ENCODE results near the gene SEMA4F. TPM values are rescaled to one million over a fixed set of nuclear protein-coding genes. Genes with fewer than 3 reads are reported as not detected.

Gene SEMA4F
- total RNA-seq, 1 donor from 2014 or later: 12.5 TPM

GRCh38 chr2:74708883-74709282 lies 54.8 kb downstream of the SEMA4F start:
- H3K4me1 Mint-ChIP-seq (ENCODE audit: low read depth, unreplicated experiment): peaks cover 7% of the 10 kb centered on the region
- Histone ChIP-seq H3K9ac (ENCODE audit: low read length) (no peak overlapping the region), H3K9me3 (ENCODE audit: insufficient read depth, low read depth, low read length) (no peaks in the 10 kb centered on the region), H3K79me2 (ENCODE audit: insufficient read depth, low read length) (no peaks in the 10 kb centered on the region), H3K4me1 (ENCODE audit: insufficient read depth, low read length) (no peaks in the 10 kb centered on the region), H3K4me2 (ENCODE audit: low read length) (no peak overlapping the region), H3K36me3 (ENCODE audit: insufficient read depth, low read length) (no peaks in the 10 kb centered on the region), H4K20me1 (ENCODE audit: insufficient read depth, low read length) (no peaks in the 10 kb centered on the region), H2AFZ (ENCODE audit: low read depth, low read length) (no peak overlapping the region), H3K4me3 (ENCODE audit: insufficient read depth, low read depth, low read length) (no peak overlapping the region), H3K27me3 (ENCODE audit: insufficient read depth, low read length) (no peaks in the 10 kb centered on the region), H3K27ac (ENCODE audit: low read depth, low read length) (no peak overlapping the region)
- H3K36me3 Mint-ChIP-seq (ENCODE audit: low read depth, unreplicated experiment): no peaks in the 10 kb centered on the region
- no peaks in the 10 kb centered on the region for H3K9me3 Mint-ChIP-seq (ENCODE audit: unreplicated experiment)
- DNase-seq (ENCODE audit: low read depth): peak; percentile 73
- H3K27ac Mint-ChIP-seq (ENCODE audit: unreplicated experiment): no peak overlapping the region
- no peak for TF ChIP-seq EZH2 (IDR thresholded peaks at IDR 0.05; ENCODE audit: insufficient read depth, low read length)
- TF ChIP-seq, protein P1, sequence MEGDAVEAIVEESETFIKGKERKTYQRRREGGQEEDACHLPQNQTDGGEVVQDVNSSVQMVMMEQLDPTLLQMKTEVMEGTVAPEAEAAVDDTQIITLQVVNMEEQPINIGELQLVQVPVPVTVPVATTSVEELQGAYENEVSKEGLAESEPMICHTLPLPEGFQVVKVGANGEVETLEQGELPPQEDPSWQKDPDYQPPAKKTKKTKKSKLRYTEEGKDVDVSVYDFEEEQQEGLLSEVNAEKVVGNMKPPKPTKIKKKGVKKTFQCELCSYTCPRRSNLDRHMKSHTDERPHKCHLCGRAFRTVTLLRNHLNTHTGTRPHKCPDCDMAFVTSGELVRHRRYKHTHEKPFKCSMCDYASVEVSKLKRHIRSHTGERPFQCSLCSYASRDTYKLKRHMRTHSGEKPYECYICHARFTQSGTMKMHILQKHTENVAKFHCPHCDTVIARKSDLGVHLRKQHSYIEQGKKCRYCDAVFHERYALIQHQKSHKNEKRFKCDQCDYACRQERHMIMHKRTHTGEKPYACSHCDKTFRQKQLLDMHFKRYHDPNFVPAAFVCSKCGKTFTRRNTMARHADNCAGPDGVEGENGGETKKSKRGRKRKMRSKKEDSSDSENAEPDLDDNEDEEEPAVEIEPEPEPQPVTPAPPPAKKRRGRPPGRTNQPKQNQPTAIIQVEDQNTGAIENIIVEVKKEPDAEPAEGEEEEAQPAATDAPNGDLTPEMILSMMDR (IDR thresholded peaks at IDR 0.05; ENCODE audit: insufficient read depth, low read depth, low read length): no peak
- no peak for FAIRE-seq
- H3K27me3 Mint-ChIP-seq (ENCODE audit: low read depth, unreplicated experiment): peaks cover 5% of the 10 kb centered on the region
- no peak overlapping the region for H3K4me3 Mint-ChIP-seq (ENCODE audit: unreplicated experiment)

- Histone ChIP-seq H3K36me3 (ENCODE audit: insufficient read depth, low read length) (no peaks in the 10 kb centered on the region), H3K4me3 (ENCODE audit: insufficient read depth, low read depth, low read length) (no peak overlapping the region), H2AFZ (ENCODE audit: low read depth, low read length) (no peak overlapping the region), H3K27me3 (ENCODE audit: insufficient read depth, low read length) (no peaks in the 10 kb centered on the region), H3K27ac (ENCODE audit: low read depth, low read length) (no peak overlapping the region), H3K9ac (ENCODE audit: low read length) (no peak overlapping the region), H3K79me2 (ENCODE audit: insufficient read depth, low read length) (no peaks in the 10 kb centered on the region), H3K4me2 (ENCODE audit: low read length) (no peak overlapping the region), H3K4me1 (ENCODE audit: insufficient read depth, low read length) (peaks cover 4% of the 10 kb centered on the region), H4K20me1 (ENCODE audit: insufficient read depth, low read length) (no peaks in the 10 kb centered on the region), H3K9me3 (ENCODE audit: insufficient read depth, low read depth, low read length) (no peaks in the 10 kb centered on the region)
- H3K27ac Mint-ChIP-seq (ENCODE audit: unreplicated experiment): no peak overlapping the region
- H3K4me1 Mint-ChIP-seq (ENCODE audit: low read depth, unreplicated experiment): peaks cover 7% of the 10 kb centered on the region
- TF ChIP-seq, protein P1 (IDR thresholded peaks at IDR 0.05; ENCODE audit: insufficient read depth, low read depth, low read length): no peak
- TF ChIP-seq EZH2 (IDR thresholded peaks at IDR 0.05; ENCODE audit: insufficient read depth, low read length): no peak
- no peak overlapping the region for H3K4me3 Mint-ChIP-seq (ENCODE audit: unreplicated experiment)
- H3K36me3 Mint-ChIP-seq (ENCODE audit: low read depth, unreplicated experiment): no peaks in the 10 kb centered on the region
- H3K27me3 Mint-ChIP-seq (ENCODE audit: low read depth, unreplicated experiment): peaks cover 6% of the 10 kb centered on the region
- no peaks in the 10 kb centered on the region for H3K9me3 Mint-ChIP-seq (ENCODE audit: unreplicated experiment)
- FAIRE-seq: no peak
- no peak for DNase-seq (ENCODE audit: low read depth)
Measured at GRCh38 chr2:74712223-74713053, 58.4 kb downstream of the SEMA4F start.

GRCh38 chr2:74714691-74715080 lies 60.6 kb downstream of the SEMA4F start:
- peak overlapping the region; percentile 67 for H3K4me3 ChIP-seq (ENCODE audit: insufficient read depth, low read depth, low read length)
- H3K27ac Mint-ChIP-seq (ENCODE audit: unreplicated experiment): no peak overlapping the region
- no peaks in the 10 kb centered on the region for H3K9me3 Mint-ChIP-seq (ENCODE audit: unreplicated experiment)
- no peaks in the 10 kb centered on the region for H3K36me3 ChIP-seq (ENCODE audit: insufficient read depth, low read length)
- H2AFZ ChIP-seq (ENCODE audit: low read depth, low read length): peak overlapping the region; percentile 93
- peak overlapping the region; percentile 98 for H3K4me2 ChIP-seq (ENCODE audit: low read length)
- H3K4me3 Mint-ChIP-seq (ENCODE audit: unreplicated experiment): peak overlapping the region; percentile 93
- no peak overlapping the region for H3K9ac ChIP-seq (ENCODE audit: low read length)
- peaks cover 6% of the 10 kb centered on the region for H3K27me3 Mint-ChIP-seq (ENCODE audit: low read depth, unreplicated experiment)
- H3K4me1 ChIP-seq (ENCODE audit: insufficient read depth, low read length): peaks cover 4% of the 10 kb centered on the region
- no peak for FAIRE-seq
- TF ChIP-seq, protein P1 (IDR thresholded peaks at IDR 0.05; ENCODE audit: insufficient read depth, low read depth, low read length): no peak
- no peak for TF ChIP-seq EZH2 (IDR thresholded peaks at IDR 0.05; ENCODE audit: insufficient read depth, low read length)
- no peaks in the 10 kb centered on the region for H3K4me1 Mint-ChIP-seq (ENCODE audit: low read depth, unreplicated experiment)
- H3K9me3 ChIP-seq (ENCODE audit: insufficient read depth, low read depth, low read length): no peaks in the 10 kb centered on the region
- no peak overlapping the region for H3K27ac ChIP-seq (ENCODE audit: low read depth, low read length)
- no peaks in the 10 kb centered on the region for H4K20me1 ChIP-seq (ENCODE audit: insufficient read depth, low read length)
- DNase-seq (ENCODE audit: low read depth): no peak
- H3K27me3 ChIP-seq (ENCODE audit: insufficient read depth, low read length): peaks cover 14% of the 10 kb centered on the region
- no peaks in the 10 kb centered on the region for H3K79me2 ChIP-seq (ENCODE audit: insufficient read depth, low read length)
- H3K36me3 Mint-ChIP-seq (ENCODE audit: low read depth, unreplicated experiment): no peaks in the 10 kb centered on the region

Measured in astrocyte (in vitro differentiated cells and primary cell).